NCI-H446 treated with DMSO at 0.1 percent for 48 hours (cell line): ENCODE data around the gene RCSD1.

ENCODE experiments used
- DNase-seq: peaks from one replicate; lab custom pipeline; 2025; lab: John Stamatoyannopoulos, UW

RCSD1 gene

DNA sequence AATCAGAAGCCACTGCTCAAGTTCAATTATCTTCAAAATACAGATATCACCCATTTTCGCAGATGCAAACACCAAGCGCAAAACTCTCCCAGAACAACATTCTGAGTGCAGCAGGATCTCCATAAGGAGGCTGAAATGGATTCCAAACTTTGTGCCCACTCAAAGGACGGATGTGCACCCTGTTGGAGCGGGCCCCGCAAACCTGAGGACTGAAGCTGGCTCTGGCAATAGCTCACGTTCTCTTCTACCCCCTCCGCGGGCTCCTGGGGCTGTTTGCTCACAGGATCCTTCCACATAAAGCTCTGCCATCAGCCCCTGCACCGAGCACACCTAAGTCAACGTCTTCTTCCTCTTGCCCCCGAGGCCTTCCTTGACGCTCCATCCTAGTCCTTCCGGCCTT lies 11.7 kb upstream of the RCSD1 start:
- DNase-seq = no peak

DNA sequence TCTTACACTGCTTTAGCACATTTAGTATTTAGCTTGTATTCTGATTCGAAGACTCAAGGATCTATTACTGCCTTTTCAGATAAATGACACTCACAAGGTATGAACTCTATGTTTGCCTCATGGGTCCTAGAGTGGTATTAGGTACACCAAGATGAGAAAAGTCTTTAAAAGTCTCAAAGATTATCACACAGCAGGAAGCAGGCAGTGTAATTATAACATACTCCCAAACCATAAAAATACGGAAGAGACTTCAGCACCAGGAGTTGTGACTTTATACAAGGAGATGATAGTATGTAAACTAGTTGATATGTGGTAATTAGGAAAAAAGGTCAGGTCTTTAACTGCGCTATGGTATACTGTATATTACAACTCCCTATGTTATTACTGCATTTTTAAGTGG lies 11.2 kb upstream of the RCSD1 start:
- no peak for DNase-seq

DNA sequence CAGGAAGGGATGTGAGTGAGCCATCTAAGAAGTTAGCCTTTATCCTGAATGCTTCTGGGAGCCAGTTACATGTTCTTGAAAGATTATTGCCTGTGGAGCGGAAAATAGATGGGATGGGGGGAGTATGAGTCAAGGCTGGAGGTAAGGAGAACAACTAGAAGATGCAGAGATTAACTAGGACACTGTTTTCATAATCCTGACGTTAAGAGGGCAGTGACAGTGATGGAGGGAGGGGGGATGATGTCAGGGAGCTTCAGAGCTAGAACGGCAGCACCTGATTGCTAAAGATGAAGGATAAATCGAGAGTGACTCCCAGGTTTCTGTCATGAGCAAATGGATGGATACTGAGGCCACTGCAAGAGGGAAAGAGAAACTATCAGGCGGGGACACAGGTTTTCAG lies 10.0 kb upstream of the RCSD1 start:
- DNase-seq = no peak

DNA sequence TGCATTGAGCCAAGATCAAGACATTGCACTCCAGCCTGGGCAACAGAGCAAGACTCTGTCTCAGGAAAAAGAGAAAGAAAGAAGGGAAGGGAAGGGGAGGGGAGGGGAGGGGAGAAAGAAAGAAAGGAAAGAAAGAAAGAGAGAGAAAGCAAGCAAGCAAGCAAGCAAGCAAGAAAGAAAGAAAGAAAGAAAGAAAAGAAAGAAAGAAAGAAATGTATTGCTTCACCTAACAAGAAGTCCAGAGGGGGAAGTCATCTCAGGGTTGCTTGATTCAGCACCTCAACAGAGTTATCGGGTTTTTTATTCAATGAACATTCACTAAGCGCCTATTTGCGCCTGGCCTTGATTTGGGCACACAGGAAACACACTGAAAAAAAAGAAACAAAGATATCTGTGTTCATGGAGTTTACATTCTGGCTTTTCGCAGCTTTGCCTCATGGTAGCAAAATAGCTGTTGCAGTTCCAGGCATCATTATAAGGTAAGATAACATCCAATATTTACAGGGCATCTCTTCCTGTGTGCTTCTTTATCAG lies 8.2 kb upstream of the RCSD1 start:
- DNase-seq = no peak

DNA sequence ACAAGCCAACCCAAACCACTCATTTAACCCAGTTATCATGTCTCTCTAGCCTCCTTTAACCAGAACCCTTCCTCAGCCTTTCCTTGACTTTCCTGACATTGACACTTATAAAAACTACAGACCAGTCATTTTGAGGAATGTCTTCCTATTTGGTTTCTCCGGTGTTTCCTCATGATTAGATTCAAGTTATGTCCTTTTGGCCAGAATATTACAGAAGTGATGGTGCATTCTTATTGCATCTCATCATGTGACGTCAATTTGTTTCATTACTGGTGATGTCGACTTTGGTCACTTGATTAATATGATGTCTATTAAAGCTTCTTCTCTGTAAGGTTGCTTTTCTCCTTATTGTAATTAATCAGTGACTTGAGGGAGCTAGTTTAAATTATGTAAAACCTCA lies 6.1 kb upstream of the RCSD1 start:
- DNase-seq = no peak

DNA sequence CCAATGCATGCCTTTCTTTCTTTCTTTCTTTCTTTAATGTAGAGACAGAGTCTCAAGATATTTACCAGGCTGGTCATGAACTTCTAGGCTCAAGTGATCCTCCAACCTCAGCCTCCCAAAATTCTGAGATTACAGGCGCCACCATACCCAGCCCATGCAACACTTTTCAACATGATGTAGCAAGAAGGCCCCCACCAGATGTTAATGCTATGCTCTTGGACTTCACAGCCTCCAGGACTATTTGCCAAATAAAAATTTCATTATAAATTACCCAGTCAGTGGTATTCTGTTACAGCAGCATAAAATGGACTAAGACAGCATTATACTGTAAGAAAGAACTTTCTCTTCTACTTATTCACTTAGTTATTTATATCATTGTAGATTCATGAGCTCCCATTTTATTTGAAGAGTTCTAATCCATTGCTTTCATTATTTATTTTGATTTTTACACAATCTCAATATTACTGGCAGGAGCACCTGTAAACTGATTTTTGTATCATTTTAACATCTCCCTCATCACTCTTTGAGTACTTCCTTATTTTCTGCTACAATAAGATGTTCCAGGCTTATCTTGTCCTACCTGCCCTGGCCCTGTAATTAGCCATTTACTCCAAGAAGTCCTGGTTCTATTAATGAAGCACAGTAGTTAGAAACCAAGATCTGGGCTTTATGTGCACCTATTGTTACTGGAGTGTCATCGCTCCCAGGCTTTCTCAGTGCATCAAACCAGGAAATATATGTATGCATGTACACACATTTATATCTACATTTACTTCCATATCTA lies 4.8 kb upstream of the RCSD1 start:
- no peak for DNase-seq

DNA sequence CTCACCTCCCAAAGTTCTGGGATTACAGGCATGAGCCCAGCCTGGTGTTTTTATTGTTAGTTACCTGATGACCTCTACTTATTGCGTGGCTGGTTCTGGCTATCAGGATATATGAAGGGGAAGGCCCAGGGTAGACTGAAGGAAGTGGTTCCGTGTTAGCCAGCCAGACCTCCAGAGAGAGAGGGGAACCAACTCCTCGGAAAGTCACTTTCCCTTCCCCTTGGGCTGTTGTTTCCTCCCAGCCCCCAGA lies 2.5 kb upstream of the RCSD1 start:
- DNase-seq = no peak

DNA sequence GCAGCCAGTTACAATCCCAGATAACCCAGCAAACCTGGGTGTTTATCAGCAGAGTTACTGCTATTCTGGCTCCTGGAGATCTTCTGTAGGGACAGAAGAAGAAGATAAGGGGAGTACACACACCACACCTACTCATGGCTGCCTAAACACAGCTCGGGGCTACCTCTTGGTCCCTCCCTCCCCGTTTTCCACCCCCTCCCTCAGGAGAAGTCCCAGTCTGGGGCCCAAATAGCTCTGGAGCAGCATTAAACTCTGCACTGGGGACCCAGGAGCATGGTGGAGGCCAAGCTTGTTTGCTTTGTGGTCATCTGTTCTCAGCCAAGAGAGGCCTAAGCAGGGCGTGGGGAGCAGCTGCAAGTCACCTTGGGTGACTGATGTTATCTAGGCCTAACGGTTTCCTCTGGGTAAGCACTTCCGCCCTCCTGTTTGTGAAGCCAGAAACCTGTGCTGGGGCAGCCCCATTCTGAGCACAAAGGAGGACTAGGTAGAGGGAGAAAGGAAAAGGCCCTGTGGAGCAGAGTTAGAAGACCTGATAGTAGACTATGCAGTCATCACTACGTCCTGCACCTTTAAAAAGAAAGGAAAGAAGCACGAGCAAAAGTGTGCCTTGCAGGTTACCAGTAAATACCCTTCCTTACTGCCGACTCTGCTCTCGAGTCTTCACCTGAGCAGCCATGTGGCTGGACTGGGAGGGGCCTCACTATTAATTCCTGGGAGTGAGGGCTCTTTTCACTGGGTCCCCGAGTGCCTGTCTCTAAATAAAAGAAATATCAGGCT lies 2.0 kb upstream of the RCSD1 start:
- DNase-seq = no peak

DNA sequence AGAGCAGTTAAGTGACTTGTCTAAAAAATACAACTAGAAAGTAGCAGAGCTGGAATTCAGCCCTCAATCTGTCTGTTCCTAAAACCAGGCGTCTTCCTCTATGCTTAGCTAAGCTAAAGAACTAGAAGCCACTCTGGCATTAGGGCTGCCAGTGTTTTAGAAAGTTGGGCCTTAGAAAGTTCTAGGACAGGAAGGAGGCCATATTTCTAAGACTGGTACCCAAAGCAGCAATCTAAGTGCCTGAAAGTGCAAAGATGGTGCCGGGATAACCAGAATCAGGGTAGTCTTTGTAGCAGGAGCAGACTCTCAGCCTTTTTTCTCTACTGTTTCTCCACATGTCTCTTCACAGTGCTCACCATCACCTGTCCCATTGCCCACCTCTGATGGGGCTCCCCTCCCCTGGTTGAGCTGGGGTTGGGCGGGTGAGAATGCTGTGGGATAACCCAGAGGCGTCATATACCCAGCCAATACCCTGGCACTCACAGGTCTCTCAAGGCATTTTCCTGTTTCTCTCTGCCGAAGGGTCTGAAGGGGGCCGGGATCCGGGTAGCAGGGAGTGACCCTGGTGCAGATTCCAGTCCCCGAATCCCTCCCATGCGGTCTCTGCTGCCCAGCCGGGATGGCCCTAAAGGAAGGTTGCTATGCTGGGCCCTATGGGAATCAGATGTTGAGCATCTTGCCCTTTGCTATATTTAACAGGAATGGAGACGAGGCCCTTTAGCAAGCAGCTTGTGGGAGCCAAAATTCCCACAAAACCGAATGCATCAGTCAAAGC lies 1.1 kb upstream of the RCSD1 start:
- DNase-seq = no peak

DNA sequence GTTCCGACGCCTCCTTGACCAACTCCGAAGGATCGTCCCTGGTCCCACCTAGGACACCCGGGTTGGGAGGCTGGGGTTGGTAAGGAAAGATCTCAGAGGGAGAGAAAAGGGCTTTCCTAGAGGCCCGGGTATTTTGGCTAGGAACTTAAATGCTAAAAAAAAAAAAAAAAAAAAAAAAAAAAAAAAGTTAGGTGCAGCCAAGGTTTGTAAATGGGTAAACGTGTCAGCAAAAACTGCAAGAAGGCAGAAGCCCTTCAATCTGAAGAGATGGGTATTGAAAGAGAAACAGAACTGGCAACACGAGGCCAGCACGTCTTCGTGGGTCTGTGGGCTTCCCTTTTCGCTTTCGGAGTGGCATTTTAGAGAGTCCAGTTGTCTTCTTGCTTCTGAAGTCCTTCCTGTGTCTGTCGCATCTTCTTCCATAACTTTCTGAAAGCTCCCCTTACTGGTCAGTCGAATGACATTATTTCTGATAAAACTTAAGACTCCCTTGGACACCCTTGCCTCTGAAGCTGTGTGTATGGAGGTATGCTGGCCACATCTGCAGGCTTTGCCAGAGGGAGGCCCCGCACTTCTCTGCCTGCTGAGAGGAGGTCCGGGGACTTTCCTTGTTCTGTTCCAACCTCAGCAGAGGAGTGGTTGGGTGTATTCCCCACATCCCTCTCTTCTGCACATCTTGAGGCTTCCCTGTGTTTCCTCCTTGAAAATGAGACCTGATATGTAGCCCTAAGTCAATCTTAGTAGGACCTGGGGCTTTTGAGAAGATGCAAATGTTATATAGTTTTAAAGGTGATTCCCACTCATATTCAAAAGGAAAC lies 745 bp downstream of the RCSD1 start:
- no peak for DNase-seq

DNA sequence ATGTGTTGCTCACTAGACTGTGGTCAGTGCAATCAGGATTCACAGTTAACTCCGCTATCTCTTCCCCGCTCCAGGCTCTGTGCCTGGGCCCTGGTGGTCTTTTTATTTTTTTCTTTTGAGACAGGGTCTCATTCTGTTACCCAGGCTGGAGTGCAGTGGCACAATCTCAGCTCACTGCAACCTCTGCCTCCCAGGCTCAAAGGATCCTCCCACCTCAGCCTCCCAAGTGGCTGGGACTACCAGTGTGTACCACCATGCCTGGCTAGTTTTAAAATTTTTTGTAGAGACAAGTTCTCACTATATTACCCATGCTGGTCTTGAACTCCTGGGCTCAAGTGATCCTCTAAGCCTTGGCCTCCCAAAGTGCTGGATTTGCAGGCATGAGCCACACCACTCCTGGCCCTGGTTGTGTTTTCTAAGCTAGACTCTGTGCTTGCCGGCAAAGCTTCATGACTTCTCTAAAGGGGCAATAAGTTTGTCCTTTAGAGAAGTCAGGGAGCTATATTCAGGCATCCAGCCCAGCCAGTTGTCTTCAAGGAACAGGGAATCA lies 1.4 kb downstream of the RCSD1 start:
- DNase-seq = no peak

DNA sequence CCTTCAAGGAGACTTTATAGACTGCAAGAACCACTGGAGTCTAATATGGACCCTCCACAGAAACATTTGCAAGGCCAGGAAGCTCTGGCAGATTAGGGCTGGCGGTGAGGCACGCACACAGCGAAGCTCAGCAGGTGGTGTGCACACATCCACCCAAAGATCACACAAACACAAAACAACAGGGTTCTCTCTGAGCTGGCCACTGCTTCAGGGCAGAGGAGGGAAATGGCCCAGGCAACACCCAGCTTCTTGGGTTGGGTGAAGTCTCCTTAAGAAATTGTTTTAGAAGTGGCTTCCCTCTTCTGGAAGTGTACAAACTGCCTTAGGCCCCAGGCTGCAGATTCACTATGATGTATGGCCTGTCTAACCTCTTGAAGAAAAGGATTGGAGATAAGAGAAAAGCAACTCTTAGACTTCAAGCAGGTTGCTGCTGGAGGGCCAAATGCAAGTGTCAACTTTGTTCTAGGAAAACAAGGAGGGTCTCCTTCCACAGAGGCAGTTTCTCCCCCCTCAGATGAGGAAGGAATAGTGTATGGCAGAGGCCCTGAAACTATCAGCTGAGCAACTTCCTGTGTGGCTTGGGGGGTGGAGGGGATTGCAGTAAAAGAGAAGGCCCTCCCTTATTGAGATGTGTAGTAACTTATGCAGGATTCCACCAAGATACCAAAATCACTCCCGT lies 2.0 kb downstream of the RCSD1 start:
- DNase-seq = no peak

DNA sequence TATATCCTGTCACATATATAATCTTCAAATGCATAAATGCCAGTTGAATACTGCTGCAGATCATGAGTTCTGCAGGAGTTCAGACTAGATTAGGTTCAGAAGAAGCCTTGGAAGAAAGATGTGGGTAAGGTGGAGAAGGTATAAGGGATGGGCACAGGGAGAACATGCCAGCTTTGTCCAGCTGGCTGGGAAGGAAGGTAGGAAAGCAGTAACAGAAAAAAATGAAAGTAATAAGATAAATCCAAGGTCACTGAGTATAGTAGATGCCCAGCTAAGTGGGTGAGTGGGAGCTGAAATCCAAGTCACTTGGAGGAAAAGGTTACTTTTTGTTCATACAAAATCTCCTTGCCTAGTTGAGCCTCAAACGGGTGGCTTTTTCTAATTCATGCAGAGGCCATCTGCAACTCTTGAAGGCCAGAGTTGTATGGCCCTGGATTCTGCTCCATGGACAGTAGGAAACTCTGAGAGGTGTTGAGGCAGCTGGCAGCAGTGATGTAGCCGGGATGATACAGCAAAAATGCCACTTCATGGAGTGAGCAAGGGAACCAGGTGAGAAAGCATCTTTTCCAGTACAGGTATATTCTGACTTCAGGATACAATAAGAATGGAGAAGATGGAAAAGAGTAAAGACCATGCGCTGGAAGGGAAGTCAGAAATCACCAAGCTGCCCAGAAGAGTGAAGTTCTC lies 3.4 kb downstream of the RCSD1 start:
- DNase-seq = no peak

DNA sequence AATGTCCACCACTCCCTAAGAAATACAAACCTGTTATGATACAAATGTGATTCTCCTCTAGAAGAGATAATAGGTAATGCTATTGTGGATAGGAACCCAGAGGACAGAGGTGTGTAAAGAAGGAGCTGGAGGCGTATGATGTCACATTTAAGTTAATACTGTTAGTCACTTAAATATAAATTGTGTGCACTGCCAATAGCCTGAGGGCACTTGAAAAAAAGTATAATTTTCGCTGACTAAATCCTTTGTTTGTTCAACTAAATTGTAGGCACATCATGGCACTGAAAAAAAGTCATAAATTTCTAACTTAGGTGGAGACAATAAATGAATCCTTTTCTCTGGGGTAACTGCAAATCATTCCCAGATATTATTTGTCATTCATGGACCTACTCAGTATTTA lies 4.4 kb downstream of the RCSD1 start:
- no peak for DNase-seq

DNA sequence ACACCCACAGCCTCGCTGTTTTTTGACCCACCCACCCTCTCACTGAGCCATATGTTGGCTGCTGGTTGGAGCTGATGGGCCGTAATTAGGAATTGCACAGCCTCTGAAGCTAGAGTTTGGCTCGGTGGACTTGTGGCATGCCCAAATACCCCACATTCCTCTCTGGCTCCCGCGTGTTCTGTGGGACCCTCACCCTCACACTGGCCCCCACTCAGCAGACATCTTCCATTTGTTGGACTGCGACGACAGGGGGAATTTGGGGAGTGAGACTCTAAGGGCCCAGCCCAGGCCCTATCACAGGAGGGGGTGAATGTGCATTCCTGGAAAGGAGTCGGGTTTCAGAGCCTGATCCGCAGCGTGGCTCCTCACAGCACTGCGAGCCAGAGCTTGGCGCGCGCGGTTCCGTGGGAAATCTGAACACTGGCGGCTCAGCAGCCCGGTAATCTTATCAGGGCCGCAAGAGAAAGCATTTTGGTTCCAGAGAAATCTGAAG lies 5.2 kb downstream of the RCSD1 start:
- no peak for DNase-seq

DNA sequence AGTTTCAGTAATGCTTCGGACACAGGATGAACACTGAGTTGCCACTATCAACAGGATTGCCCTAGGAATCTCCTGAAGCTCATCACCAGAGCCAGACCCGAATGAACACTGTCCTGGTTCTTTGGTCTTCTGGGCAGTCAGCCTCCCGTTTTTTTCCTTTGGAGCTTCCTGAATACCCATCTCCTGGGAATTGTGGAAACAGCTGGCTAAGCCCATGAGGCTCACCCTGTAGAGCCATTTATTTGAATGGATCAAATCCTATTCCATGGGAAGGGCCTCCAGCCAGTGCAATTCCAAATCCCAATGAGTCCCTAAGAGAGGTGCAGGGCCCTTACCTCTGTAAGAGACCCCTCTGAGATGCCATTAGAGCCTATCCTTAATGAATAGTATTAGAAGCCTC lies 5.9 kb downstream of the RCSD1 start:
- DNase-seq = no peak

DNA sequence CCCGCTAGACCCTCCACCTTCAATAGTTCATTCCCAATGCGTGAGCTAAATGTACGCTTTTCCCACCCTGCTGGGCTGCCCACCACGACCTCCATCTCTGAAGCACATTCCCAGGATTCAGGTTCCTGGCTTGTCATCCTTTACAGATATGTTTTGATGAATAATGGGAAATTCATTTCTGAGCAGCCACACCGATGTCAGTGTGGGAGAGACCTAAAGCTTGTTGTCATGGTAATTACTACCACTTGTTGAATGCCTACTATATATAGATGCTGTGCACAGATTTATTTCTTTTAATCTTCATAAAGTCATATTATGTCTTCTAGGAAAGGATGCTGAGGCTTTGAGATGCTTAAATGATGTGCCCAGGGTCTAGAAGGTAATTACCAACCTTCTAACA lies 8.0 kb downstream of the RCSD1 start:
- DNase-seq = no peak

DNA sequence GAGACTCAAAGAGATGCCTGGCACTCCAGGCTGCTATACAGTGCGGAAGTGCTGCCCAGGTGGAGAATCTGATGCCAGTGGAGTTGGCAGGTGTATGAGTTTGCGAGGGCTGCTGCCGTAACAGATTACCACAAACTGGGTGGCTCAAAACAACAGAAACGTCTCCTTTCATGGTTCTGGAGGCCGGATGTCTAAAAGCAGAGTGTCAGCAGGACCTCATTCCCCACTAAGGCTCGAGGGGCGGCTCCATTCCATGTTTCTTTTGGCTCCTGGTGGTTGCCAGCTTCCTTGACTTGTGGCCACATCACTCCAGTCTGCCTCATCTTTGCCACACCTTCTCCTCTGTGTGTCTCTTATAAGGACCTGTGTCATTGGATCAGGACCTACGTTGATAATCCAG lies 10.0 kb downstream of the RCSD1 start:
- DNase-seq = no peak

DNA sequence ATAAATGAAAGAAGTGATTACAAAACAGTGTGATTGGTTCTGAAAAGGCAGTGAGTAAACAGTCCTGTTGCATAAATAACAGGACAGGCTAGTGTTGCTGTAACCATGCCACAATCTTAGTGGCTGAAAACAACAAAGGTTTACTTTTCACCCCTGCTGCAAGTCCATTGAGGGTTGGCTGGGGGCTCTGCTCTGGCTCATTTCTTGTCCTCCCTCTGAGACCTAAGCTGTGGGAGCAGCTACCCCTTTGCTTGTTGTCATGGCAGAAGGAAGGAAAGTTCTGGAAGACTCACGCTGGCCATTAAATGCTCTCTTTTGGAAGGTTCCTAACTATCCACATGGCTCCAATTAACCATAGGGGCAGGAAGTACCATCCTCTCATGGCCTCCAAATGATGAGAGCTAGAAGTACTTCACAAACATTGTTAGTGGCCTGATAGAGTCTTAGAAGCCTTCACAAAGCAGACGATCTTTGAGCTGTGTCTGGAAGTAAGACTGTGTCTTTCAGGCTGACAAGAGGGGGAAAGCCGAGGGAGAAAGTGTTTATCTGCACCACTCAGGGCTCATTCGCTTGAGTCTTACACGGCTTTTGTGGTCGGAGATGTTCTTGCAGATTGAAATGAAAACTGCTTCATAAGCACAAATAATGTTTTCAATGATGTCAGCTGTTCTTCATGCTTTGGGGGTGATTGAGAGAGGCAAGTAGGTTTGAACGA lies 11.9 kb downstream of the RCSD1 start:
- DNase-seq = no peak

DNA sequence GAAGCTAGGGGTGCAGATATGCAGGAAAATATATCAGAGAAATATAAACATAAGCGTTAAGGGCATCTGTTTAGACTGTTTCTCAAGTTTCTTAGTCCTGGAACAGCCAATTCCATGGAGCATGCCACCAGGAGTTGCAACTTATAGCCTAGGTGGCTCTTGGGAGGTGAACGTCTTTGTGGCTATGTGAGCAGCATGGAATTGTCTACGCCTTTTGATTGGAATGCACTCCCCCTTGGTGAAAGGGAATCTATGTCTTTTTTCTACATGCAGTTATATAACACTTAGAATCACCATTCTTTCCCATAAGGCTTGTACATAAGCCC lies 12.4 kb downstream of the RCSD1 start:
- DNase-seq = no peak
